Measurements from ENCODE around the gene KCNQ5.

KCNQ5 gene

GRCh38 chr6:72672906-72673305, 51.0 kb downstream of the KCNQ5 start:
- H3K27ac ChIP-seq (ENCODE audit: poor library complexity, severe bottlenecking) = no peak overlapping the region
- ATAC-seq (ENCODE audit: low read depth) = no peak
- H3K36me3 ChIP-seq (ENCODE audit: low read depth) = no peaks in the 10 kb centered on the region

GRCh38 chr6:72674842-72675241, 53.0 kb downstream of the KCNQ5 start:
- no peaks in the 10 kb centered on the region for H3K36me3 ChIP-seq (ENCODE audit: low read depth)
- no peaks in the 10 kb centered on the region for H3K27me3 ChIP-seq (ENCODE audit: insufficient read depth, poor library complexity, severe bottlenecking)
- no peak for DNase-seq (ENCODE audit: low spot score)
- H3K27ac ChIP-seq (ENCODE audit: poor library complexity, severe bottlenecking) = no peak overlapping the region
- no peaks in the 10 kb centered on the region for H3K4me1 ChIP-seq (ENCODE audit: insufficient read depth, poor library complexity, severe bottlenecking)
- H3K9me3 ChIP-seq (ENCODE audit: severe bottlenecking) = no peaks in the 10 kb centered on the region
- no peak overlapping the region for H3K4me3 ChIP-seq (ENCODE audit: severe bottlenecking)
- TF ChIP-seq CTCF (IDR thresholded peaks at IDR 0.05; ENCODE audit: poor library complexity, severe bottlenecking) = no peak
- ATAC-seq (ENCODE audit: low read depth) = no peak

More at GRCh38 chr6:72672906-72673305, 51.0 kb downstream of the KCNQ5 start:
- DNase-seq (ENCODE audit: low spot score) = no peak
- Histone ChIP-seq H3K9me3 (ENCODE audit: severe bottlenecking) (no peaks in the 10 kb centered on the region), H3K4me3 (ENCODE audit: severe bottlenecking) (no peak overlapping the region), H3K4me1 (ENCODE audit: insufficient read depth, poor library complexity, severe bottlenecking) (no peaks in the 10 kb centered on the region), H3K27me3 (ENCODE audit: insufficient read depth, poor library complexity, severe bottlenecking) (no peaks in the 10 kb centered on the region)
- TF ChIP-seq CTCF (IDR thresholded peaks at IDR 0.05; ENCODE audit: poor library complexity, severe bottlenecking) = no peak

GRCh38 chr6:72675396-72675795, 53.5 kb downstream of the KCNQ5 start:
- Histone ChIP-seq H3K9me3 (ENCODE audit: severe bottlenecking) (no peaks in the 10 kb centered on the region), H3K4me3 (ENCODE audit: severe bottlenecking) (no peak overlapping the region), H3K36me3 (ENCODE audit: low read depth) (no peaks in the 10 kb centered on the region), H3K4me1 (ENCODE audit: insufficient read depth, poor library complexity, severe bottlenecking) (no peaks in the 10 kb centered on the region), H3K27ac (ENCODE audit: poor library complexity, severe bottlenecking) (no peak overlapping the region), H3K27me3 (ENCODE audit: insufficient read depth, poor library complexity, severe bottlenecking) (no peaks in the 10 kb centered on the region)
- ATAC-seq (ENCODE audit: low read depth) (no peak), DNase-seq (ENCODE audit: low spot score) (no peak)
- no peak for TF ChIP-seq CTCF (IDR thresholded peaks at IDR 0.05; ENCODE audit: poor library complexity, severe bottlenecking)

GRCh38 chr6:72676995-72677394, 55.1 kb downstream of the KCNQ5 start:
- DNase-seq (ENCODE audit: low spot score) (no peak), ATAC-seq (ENCODE audit: low read depth) (no peak)
- Histone ChIP-seq H3K27ac (ENCODE audit: poor library complexity, severe bottlenecking) (no peak overlapping the region), H3K36me3 (ENCODE audit: low read depth) (no peaks in the 10 kb centered on the region), H3K4me3 (ENCODE audit: severe bottlenecking) (no peak overlapping the region), H3K27me3 (ENCODE audit: insufficient read depth, poor library complexity, severe bottlenecking) (no peaks in the 10 kb centered on the region), H3K9me3 (ENCODE audit: severe bottlenecking) (no peaks in the 10 kb centered on the region), H3K4me1 (ENCODE audit: insufficient read depth, poor library complexity, severe bottlenecking) (no peaks in the 10 kb centered on the region)
- no peak for TF ChIP-seq CTCF (IDR thresholded peaks at IDR 0.05; ENCODE audit: poor library complexity, severe bottlenecking)

GRCh38 chr6:72677740-72678139, 55.9 kb downstream of the KCNQ5 start:
- H3K4me3 ChIP-seq (ENCODE audit: severe bottlenecking) = no peak overlapping the region
- no peaks in the 10 kb centered on the region for H3K36me3 ChIP-seq (ENCODE audit: low read depth)
- no peaks in the 10 kb centered on the region for H3K4me1 ChIP-seq (ENCODE audit: insufficient read depth, poor library complexity, severe bottlenecking)
- no peaks in the 10 kb centered on the region for H3K27me3 ChIP-seq (ENCODE audit: insufficient read depth, poor library complexity, severe bottlenecking)
- no peaks in the 10 kb centered on the region for H3K9me3 ChIP-seq (ENCODE audit: severe bottlenecking)
- no peak overlapping the region for H3K27ac ChIP-seq (ENCODE audit: poor library complexity, severe bottlenecking)
- no peak for ATAC-seq (ENCODE audit: low read depth)
- DNase-seq (ENCODE audit: low spot score) = no peak
- no peak for TF ChIP-seq CTCF (IDR thresholded peaks at IDR 0.05; ENCODE audit: poor library complexity, severe bottlenecking)

All from RWPE2 (cell line).